DMS114 treated with DMSO at 0.1 percent for 48 hours (cell line): ENCODE measurements around the gene AMBRA1.

Experiments
- DNase-seq: peaks from one replicate; lab custom pipeline; 2025; ENCODE audit not compliant: unreplicated experiment; lab: John Stamatoyannopoulos, UW

The AMBRA1 gene

GRCh38 chr11:46356924-46357482 lies 236.8 kb downstream of the AMBRA1 start:
- no peak for DNase-seq

GRCh38 chr11:46353698-46354097 lies 240.1 kb downstream of the AMBRA1 start:
- no peak for DNase-seq

- no peak for DNase-seq
These were observed 241.6 kb downstream of the AMBRA1 start for GRCh38 chr11:46352063-46352841.

- no peak for DNase-seq
These were observed 242.2 kb downstream of the AMBRA1 start for GRCh38 chr11:46351606-46352005.

GRCh38 chr11:46351148-46351547 lies 242.7 kb downstream of the AMBRA1 start:
- no peak for DNase-seq

GRCh38 chr11:46350695-46351094 lies 243.1 kb downstream of the AMBRA1 start:
- DNase-seq = no peak

- DNase-seq = no peak
These were observed 245.0 kb downstream of the AMBRA1 start for GRCh38 chr11:46348566-46349401.

GRCh38 chr11:46347637-46348311 lies 246.0 kb downstream of the AMBRA1 start:
- DNase-seq = no peak

- peak; percentile 37 for DNase-seq
These were observed 246.8 kb downstream of the AMBRA1 start, which contains the start of gene DGKZ for GRCh38 chr11:46346886-46347636. DGKZ (plus strand) TSS chr11:46347463; CDS start chr11:46347660, 197 bp downstream.
